ENCODE data around the gene SPTBN4.
"Not testable (repeated sequence)": the region's sequence is repeated elsewhere in the genome, so short reads cannot be mapped to it uniquely, and the experiment has no call there.

The SPTBN4 gene

DNA sequence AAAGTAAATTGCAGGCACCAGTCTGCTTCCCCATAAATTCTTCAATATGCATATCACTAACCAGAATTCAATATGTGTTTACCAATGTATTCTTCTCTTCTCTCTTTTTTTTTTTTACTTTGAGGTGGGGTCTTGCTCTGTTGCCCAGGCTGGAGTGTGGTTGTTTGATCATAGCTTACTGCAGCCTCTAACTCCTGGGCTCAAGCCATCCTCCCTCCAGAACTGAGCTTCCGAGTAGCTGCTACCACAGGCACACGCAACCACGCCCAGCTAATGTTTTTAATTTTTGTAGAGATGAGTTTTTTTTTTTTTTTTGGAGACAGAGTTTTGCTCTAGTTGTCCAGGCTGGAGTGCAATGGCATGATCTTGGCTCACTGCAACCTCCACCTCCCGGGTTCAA lies 151.2 kb downstream of the SPTBN4 start:
- DNase-seq (ENCODE audit: low read depth in 2 of 2), result no peak

DNA sequence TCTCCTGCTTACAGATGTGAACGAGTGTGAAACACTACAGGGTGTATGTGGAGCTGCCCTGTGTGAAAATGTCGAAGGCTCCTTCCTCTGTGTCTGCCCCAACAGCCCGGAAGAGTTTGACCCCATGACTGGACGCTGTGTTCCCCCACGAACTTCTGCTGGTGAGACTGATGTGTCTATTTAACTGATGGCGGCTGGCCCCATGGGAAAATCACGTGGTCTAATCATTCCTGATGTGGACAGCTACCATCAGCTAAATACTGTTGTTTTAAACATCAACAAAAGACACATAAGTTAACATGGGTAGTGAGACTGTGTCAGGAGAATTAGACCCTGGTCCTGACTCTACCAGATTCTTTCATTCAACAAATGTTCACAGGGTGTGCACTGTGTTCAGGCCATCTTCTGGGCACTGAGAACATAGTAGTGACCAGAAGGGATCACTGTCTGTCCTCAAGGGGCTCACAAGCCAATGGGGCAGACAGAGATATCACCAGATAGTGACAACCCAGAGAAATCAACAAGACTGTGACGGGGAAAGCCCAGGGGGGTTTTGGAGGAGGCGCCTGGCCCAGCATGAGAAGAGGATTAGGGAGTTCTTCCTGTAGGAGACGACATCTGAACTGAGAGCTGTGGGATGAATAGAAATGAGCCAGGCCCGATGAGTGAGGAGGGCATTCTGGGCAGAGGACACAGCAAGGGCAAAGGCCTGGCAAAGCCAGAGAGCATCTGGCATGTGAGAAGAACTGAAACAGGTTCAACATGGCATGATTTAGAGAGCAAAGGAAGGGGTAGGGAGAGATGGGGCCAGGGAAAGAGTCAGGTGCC lies 152.7 kb downstream of the SPTBN4 start:
- no peak for DNase-seq (ENCODE audit: low read depth in 2 of 2)

DNA sequence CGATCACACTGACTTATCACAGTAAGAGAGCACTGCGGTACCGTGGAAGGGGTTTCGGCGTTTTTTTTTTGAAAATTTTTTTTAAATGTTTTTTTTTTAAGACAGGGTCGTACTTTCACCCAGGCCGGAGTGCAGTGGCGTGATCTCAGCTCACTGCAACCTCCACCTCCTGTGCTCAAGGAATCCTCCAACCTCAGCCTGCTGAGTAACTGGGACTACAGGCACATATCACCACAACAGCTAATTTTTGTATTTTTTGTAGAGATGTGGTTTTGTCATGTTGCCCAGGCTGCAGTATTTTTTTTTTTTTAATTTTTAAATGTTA lies 153.3 kb downstream of the SPTBN4 start:
- DNase-seq (ENCODE audit: low read depth in 2 of 2), result no peak

DNA sequence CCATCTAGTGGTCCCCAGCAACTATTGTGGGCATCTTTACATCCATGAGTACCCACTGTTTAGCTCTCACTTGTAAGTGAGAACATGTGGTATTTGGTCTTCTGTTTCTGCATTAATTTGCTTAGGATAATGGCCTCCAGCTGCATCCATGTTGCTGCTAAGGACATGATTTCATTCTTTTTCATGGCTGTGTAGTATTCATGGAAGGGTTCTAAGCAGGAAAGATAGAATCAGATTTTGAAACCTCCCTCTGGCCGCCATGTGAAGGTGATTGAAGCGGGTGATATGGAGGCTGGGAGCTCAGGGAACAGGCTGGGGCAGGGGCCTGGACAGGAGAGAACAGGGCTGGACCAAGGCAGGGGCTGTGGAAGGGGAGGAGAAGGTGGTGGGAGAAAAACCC lies 154.5 kb downstream of the SPTBN4 start:
- DNase-seq (ENCODE audit: low read depth in 2 of 2), result no peak

DNA sequence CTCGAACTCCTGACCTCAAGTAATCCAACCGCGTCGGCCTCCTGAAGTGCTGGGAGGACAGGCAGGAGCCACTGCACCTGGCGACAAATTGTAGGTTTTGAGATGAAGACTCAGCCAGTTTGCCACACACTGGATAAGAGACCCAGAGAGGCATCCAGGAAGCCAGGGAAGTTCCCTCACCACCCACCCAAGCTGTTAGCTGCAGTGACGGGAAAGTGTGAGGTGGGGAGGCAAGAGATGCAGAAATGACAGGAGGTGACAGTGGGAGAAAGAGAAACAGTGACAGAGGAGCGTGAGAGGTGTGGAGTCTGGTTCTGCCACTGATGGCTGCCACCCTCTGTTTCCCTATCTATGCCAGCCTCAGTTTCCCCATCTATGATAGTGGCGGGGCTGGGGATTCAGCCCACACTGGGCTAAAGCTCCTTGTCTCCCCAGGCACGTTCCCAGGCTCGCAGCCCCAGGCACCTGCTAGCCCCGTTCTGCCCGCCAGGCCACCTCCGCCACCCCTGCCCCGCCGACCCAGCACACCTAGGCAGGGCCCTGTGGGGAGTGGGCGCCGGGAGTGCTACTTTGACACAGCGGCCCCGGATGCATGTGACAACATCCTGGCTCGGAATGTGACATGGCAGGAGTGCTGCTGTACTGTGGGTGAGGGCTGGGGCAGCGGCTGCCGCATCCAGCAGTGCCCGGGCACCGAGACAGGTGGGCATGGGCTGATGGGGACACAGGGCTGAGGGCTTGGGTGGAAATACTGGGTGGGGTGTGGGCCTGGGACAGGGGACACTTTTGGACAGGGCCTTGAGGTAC lies 155.4 kb downstream of the SPTBN4 start:
- no peak for DNase-seq (ENCODE audit: low read depth in 2 of 2)

DNA sequence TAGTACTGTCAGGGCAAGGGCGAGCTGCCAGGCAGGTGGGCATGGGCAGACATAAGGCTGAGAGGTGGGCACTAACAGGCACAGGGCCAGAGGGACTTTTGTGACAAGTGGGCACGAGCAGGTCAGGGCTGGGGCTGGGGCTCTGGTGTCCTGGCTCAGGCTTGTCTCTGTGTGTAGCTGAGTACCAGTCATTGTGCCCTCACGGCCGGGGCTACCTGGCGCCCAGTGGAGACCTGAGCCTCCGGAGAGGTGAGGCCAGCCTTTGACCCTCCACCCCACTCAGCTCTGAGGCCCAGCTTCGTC lies 155.9 kb downstream of the SPTBN4 start:
- no peak for DNase-seq (ENCODE audit: low read depth in 2 of 2)

DNA sequence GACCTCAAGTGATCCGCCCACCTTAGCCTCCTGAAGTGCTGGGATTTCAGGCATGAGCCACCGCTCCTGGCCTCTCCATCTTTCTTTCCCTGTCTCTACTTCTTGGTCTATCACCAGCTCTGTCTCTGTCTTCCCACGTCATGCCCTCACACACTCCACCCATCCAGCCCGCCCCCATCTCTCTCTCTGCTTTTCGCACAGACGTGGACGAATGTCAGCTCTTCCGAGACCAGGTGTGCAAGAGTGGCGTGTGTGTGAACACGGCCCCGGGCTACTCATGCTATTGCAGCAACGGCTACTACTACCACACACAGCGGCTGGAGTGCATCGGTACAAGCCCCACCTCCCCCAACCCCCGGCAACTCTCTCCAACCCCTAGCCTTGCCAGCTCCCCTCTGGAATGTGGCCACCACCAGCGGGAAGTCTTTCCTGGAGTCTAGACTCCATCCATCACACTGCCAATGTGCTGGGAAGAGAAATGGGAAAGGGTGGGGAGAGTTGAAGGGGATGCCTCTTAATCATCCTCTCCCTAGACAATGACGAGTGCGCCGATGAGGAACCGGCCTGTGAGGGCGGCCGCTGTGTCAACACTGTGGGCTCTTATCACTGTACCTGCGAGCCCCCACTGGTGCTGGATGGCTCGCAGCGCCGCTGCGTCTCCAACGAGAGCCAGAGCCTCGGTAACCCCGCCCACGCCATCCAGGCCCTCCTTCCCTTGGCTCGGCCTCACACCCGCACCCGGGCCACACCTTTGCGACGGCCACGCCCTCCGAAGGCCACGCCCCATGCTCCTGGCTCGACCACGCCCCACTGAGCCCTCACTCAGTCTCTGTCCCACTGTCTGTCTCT lies 156.8 kb downstream of the SPTBN4 start:
- no peak for DNase-seq (ENCODE audit: low read depth in 2 of 2)

DNA sequence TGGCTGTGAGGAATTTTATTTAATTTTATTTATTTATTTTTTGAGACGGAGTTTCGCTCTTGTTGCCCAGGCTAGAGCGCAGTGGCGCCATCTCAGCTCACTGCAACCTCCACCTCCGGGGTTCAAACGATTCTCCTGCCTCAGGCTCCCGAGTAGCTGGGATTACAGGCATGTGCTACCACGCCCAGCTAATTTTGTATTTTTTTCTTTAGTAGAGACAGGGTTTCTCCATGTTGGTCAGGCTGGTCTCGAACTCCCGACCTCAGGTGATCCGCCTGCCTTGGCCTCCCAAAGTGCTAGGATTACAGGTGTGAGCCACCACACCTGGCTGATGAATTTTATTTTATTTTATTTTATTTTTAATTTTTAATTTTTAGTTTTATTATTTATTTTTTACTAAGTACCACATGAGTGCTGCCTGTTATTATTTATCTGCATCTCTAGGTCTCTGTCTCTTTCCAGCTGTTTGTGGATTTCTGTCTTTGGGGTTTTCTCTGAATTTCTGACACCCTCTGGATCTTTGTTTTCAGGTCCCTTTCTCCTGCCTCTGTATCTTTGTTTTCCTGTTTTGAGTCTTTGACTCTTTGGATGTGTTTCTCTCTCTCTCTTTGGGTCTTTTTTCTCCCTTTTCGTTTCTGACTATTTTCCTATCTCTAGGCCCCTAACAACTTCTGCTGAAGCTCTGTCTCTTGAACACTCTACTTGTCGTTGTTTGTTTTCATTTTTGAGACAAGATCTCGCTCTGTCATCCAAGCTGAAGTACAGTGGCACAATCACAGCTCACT lies 157.8 kb downstream of the SPTBN4 start:
- not testable (repeated sequence) for DNase-seq (ENCODE audit: low read depth in 2 of 2)

DNA sequence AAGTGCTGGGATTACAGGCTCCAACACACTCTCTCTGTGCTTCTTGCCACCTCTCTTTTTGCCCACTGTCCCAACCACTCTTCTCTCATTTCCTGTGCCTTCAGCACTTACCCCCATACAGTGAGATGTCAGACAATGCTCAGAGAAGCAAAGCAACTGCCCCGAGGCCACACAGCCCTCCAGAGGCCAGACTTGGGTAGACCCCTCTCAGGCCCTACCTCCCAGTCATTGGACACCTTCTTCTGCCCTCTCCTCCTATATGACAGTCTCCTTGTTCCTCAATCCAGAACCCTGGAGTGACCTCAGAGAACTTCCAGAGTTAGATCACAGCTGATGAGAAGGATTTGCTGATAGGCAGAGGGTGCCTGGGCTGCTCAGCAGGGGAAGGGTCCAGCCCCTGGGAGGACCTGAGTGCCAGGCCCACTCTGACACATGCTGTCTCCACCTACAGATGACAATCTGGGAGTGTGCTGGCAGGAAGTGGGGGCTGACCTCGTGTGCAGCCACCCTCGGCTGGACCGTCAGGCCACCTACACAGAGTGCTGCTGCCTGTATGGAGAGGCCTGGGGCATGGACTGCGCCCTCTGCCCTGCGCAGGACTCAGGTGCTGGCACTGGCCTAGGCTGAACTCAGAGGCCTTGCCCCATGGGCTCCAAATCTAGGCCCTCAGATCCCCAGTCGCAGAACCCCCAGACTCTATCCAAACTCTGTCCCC lies 158.8 kb downstream of the SPTBN4 start:
- no peak for DNase-seq (ENCODE audit: low read depth in 2 of 2)

Measured in stimulated activated CD8-positive, alpha-beta memory T cell treated with anti-CD3 and anti-CD28 coated beads, Interleukin-15, amount 100 ng/mL, for 48 hours (primary cell).